NCI-H526 (cell line): ENCODE results near the gene BOD1L1.

ENCODE experiments used
- DNase-seq, 2 experiments: peaks; one replicate each; lab custom pipeline; 2025; lab: John Stamatoyannopoulos, UW

Gene BOD1L1

DNA sequence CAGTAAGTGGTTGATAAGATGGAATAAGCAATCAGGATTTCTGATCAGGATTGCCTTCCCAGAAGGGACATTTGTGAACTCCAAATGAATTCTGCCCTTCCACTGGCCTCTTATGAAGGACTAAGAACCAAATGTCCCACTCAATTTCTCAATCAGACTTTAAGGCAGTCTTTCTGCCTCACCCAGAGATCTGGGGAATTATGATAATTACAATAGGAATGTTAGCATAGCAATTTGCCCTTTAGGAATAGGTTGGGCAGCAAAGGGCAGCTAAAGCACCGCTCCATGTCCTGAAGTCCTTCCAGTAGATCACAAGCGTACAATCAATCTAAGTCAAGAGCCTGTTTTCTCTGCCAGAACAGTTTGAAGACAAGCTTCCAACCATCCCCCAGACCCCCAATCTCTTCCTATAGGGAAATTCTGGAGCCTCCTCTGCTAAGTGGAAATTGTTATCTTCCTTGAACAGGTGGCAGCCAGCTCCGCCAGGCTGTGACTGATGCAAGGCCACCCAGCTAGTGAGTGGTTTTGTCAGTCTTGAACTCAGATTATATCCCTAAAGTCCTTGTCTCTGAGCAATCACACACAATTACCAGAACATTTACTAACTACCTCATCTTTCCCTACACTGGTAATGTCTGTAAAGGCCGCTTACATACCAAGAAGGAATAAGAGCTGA, 101.8 kb downstream of the BOD1L1 start:
- no peak for DNase-seq

DNA sequence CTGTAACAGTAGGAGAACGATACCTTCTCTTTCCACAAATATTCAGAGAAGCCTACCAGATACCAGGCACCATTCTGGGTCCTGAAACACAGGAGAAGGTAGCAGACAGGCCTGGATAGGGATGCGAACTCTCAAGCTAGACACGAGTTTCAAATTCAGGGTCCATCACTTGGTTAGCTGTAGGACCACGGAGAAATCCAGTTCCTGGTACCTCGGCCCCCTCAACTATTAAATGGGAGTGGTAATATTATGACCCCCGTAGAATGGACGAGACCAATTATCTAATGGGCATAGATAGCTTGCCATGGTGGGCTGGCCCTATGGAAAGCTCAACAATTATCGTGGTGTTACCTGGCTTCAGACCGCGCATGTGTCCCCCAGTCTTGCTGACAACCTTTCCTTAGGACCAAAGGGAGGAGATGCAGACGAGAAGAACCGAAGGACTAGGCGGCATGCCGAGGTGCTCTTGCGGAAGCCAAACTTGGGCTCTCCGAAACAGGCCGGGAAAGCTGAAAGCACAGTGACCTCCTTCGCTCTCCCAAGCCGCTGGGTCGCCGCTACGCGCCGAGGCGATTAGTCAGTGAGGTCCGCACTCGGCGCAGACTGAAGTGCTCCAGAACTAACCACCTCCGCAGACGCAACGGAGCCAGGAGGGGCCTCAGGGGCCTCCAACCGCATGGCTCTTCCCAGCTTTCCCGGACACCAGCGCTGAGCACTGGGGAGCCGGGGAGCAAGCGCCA, 102.9 kb downstream of the BOD1L1 start:
- no peak for DNase-seq

DNA sequence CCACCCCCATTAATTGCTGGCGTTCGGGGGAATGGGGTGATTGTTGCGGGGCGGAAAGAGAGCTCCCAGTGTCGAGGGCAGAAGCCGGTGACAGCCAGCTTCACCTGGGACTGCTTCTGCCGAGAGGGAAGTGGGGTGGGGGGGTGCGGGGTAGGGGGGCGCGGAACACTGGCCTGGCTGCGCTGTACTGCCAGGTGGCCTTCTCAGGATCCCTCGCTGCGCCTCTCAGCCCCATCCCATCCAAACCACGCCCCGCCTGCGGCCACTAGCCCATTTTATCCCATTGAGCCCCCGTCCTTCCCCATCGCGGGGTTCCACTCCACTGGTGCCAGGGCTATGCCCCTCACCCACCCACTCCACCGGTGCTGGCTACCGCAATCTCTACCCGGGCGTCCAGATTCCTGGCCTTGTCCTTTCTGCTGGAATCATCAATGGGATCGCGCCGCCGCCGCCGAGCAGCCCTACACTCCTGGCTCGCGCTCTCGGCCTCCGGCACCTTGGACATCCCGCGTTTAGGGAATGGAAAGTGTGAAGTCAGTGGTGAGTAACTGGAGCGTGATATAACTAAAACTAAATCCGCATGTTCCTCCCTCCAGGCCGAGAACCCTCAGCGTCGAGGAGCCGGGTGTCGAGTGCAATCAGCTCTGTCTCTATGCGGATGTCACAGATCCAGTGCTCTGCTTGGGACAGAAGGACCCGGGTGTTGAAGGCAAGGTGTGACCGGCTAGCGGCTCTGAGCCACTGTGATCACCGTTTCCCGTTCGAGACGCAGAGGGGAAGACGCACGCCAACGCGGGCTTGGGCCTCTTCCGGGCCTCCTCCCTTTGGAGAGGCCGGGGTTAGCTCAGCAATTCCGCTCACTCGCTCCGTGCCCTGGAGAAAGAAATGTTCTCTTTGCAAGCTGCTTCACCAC, 103.7 kb downstream of the BOD1L1 start:
- no peak for DNase-seq

DNA sequence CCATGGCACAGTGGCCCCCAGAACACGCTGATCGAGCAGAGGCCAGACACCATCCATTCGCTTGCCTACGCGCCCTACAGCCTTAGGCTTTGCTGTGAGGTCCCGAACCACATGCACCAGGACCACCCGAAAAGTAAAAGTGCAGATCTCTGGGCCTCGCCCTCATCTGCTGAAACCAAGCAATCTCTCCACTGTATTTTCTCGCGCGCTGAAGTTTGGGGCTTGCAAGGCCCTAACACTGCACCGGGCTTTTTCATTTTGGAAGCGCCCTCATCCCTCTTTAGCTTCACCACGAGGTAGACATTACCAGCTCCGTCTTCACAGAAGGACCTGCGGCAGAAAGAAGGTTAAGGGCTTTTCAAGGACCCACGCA, 104.4 kb downstream of the BOD1L1 start:
- DNase-seq, result no peak

DNA sequence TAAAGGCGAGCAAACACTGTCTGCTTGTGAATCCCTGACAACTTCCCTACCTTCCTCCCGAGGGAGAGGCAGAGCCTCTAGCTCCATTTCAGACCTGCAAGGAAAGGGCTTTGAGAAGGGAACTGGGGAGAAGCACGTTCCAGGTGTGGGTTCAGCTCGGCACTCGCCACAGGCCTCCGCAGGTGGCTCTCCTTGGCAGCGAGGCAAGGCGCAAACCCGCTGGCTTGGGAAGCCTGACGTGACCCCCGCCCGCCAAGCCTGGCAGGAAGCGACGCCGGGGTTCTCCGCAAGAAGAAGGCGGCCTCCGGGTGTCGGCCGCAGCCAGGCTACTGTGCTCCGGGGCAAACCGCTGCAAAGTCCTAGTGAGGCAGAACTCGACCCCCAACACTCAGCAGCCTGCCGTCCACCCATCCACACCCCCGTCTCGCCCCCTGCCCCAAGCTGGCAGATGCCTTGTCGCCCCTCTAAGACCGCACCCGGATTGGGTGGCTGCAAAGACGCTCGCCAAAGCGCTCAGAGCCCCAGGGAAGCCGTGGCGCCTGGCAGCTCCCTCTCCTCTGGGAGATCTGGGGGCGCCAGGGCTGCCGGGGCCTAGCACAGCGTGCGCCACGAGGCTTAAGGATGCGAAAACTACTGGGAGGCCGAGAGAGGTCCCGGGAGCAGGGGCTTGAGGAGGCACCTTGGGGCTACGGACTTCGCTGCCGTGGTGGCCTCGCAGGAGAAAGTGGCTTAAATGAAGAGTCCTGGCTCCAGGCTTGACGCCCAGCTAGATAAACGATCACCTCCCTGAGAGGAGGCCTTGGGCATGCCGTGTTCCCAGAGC, 105.0 kb downstream of the BOD1L1 start:
- no peak for DNase-seq

DNA sequence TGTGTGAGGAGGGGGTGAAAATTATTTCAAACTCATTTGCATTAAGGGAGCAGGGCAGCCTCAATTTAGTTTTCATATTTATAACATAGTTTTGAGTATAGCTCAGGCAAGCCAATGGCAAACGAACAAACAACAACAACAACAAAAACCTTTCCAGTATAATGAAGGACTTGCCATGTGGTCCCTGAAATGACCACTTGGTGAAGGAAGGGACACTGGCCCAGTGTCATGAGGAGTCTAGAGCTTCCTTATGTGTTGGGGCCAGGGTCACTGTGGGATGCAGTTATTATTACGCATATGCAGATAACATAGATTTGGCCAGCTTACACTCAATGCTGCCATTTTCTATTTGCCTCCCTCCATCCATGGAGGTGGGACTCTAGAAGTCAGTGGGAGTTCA, 106.5 kb downstream of the BOD1L1 start:
- DNase-seq, result no peak
